Cardiac muscle cell (in vitro differentiated cells and primary cell): ENCODE results near the gene PDF. TPM values are rescaled to one million over a fixed set of nuclear protein-coding genes. Genes with fewer than 3 reads are reported as not detected.

Experiments
- DNase-seq, 2 donors: peaks; one replicate each; pipeline versions ENCODE4 v3.0.0 to v3.0.0-alpha.2; 2010 to 2017; ENCODE audit warnings: low read depth in 1 of 2, low spot score in 1 of 2
- H3K27ac ChIP-seq: fragments of 200-600 bp; sonication (generic); 2 replicates; pipeline ENCODE4 v1.5.1; 2016
- H3K27me3 ChIP-seq: fragments of 200-600 bp; sonication (generic); 2 replicates; pipeline ENCODE4 v1.6.0; 2016; ENCODE audit warnings: control low read depth
- H3K36me3 ChIP-seq: fragments of 200-600 bp; sonication (generic); 2 replicates; pipeline ENCODE4 v1.5.1; 2016; ENCODE audit warnings: control low read depth
- H3K4me1 ChIP-seq: fragments of 200-600 bp; sonication (generic); 2 replicates; pipeline ENCODE4 v1.8.1; 2017; ENCODE audit warnings: low read depth, mild to moderate bottlenecking, mixed run types
- H3K4me3 ChIP-seq: fragments of 200-600 bp; sonication (generic); 2 replicates; pipeline ENCODE4 v1.5.1; 2016; ENCODE audit warnings: mild to moderate bottlenecking
- H3K9me3 ChIP-seq: fragments of 200-600 bp; sonication (generic); 2 replicates; pipeline ENCODE4 v1.5.1; 2017; ENCODE audit warnings: low read depth, mild to moderate bottlenecking, control low read depth
- polyA plus RNA-seq: library from polyadenylated mRNA; unstranded; fragments of >200 nt; fragmentation: Nextera tagmentation; extraction: Ambion mirVana; gene quantifications from 2 replicates; pipeline ENCODE4 v1.2.1, GENCODE V29; 2016
- total RNA-seq: library from RNA; depleted of rRNA; stranded (reverse); fragments of >200 nt; gene quantifications from 2 replicates; pipeline ENCODE4 v1.2.3, GENCODE V29; 2016
- TF ChIP-seq, protein P1 (sequence below): IDR thresholded peaks from 2 replicates; pipeline ENCODE4 v1.5.1; 2012; ENCODE audit warnings: low read depth, mild to moderate bottlenecking, low read length

The PDF gene
- total and polyA plus RNA-seq, 2 experiments from 2014 or later = 12.0 to 16.1 TPM

GRCh38 chr16:69338557-69339288 is 8.3 kb upstream of the PDF start:
- TF ChIP-seq, protein P1, sequence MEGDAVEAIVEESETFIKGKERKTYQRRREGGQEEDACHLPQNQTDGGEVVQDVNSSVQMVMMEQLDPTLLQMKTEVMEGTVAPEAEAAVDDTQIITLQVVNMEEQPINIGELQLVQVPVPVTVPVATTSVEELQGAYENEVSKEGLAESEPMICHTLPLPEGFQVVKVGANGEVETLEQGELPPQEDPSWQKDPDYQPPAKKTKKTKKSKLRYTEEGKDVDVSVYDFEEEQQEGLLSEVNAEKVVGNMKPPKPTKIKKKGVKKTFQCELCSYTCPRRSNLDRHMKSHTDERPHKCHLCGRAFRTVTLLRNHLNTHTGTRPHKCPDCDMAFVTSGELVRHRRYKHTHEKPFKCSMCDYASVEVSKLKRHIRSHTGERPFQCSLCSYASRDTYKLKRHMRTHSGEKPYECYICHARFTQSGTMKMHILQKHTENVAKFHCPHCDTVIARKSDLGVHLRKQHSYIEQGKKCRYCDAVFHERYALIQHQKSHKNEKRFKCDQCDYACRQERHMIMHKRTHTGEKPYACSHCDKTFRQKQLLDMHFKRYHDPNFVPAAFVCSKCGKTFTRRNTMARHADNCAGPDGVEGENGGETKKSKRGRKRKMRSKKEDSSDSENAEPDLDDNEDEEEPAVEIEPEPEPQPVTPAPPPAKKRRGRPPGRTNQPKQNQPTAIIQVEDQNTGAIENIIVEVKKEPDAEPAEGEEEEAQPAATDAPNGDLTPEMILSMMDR = no peak
- Histone ChIP-seq H3K36me3 (peaks cover 38% of the 10 kb centered on the region), H3K27ac (peak overlapping the region; percentile 85), H3K4me3 (peak overlapping the region; percentile 75), H3K27me3 (no peaks in the 10 kb centered on the region), H3K9me3 (no peaks in the 10 kb centered on the region), H3K4me1 (peaks cover 13% of the 10 kb centered on the region)
- no peak for DNase-seq

DNA sequence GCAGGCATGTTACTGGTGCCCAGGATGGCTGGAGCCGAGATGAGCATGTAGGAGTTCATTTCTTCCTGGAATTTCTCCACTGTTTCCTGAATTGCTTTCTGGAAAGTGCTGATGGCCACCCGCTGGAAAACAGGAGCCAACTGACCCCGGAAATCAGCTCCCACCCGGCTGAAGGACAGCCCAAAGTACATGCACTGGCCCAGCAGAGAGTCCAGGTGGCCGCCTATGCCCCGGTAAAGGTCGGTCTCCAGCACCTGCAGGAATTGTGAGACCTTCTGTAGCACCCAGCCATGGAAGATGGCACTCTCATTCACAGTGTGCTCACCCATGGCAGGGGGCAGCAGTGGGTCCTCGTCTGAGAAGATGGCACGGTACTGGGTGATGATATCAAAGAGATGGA is 4.3 kb upstream of the PDF start:
- peaks cover 36% of the 10 kb centered on the region for H3K36me3 ChIP-seq
- DNase-seq = no peak
- TF ChIP-seq, protein P1 = no peak
- H3K27me3 ChIP-seq = no peaks in the 10 kb centered on the region
- no peak overlapping the region for H3K4me3 ChIP-seq
- H3K4me1 ChIP-seq = peaks cover 6% of the 10 kb centered on the region
- no peaks in the 10 kb centered on the region for H3K9me3 ChIP-seq
- H3K27ac ChIP-seq = no peak overlapping the region

DNA sequence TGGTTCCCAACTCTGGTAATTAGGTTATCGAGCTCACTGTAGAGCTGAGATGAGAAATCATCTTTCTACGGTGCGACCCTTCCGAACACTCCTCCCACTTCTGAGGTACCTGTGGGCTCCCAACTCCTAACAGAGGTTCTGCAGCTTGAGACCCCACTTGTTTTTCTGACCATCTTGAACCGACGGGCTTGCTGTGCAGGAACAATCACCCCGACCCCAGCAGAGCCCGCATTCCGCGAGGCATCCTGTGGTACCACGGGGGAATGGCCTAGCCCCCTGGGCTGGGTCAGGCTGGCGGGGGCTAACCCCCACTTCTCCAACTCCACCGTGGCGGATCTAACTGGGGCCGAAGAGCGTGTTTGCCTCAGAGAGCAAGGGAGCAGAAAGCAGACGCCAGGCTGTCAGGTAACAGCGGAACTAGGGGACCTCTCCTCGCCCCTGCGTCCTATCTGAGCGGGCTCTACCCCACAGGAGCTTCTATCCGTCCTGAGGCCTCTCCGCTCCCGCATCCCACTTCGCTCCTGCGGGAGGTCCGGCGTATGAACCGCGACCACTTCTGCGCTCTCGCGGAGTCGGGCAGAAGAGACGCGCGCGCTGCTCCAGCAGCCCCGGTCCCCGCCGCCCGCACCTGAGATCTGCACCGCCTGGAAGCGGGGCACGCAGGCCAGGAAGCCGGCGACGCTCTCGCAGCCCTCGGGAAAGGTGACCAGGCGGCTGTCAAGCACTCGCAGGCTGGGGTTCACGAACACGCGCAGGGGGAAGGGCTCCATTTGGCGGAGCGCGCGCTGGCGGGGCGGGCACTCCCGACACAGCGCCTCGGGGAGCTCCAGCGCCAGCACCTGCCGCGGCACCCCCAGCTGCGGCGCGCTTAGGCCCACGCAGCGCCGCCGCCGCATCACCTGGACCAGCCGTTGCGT is 761 bp downstream of the PDF start:
- H3K9me3 ChIP-seq = no peaks in the 10 kb centered on the region
- no peaks in the 10 kb centered on the region for H3K4me1 ChIP-seq
- peak overlapping the region; percentile 93 for H3K27ac ChIP-seq
- no peak for DNase-seq
- H3K27me3 ChIP-seq = no peaks in the 10 kb centered on the region
- H3K36me3 ChIP-seq = peaks cover 37% of the 10 kb centered on the region
- H3K4me3 ChIP-seq = peak overlapping the region; percentile 91
- TF ChIP-seq, protein P1 = no peak

DNA sequence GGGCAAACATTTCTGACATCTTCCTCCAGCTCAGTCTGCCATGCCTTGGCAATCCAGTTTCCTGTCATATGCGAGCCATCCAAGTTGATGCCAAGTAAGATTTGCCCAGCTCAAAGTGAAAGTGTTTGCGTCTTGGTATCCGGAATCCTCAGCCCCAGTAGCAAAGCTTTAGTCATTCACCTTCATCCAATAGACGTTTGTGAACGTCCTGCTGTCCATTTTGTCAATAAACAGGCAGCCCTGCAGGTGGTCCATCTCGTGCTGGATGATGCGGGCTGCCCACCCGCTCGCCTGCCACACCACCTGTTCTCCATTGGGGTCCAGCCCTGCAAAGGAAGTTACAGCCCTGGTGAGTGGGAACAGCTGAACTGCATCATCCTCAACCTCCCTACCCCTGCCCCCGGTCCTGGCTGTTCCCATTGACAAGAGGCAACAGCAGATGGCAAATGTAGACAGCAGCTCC is 1.5 kb downstream of the PDF start:
- Histone ChIP-seq H3K27me3 (no peaks in the 10 kb centered on the region), H3K9me3 (no peaks in the 10 kb centered on the region), H3K4me3 (no peak overlapping the region), H3K36me3 (peaks cover 30% of the 10 kb centered on the region), H3K27ac (no peak overlapping the region), H3K4me1 (no peaks in the 10 kb centered on the region)
- DNase-seq = no peak
- TF ChIP-seq, protein P1 = no peak

DNA sequence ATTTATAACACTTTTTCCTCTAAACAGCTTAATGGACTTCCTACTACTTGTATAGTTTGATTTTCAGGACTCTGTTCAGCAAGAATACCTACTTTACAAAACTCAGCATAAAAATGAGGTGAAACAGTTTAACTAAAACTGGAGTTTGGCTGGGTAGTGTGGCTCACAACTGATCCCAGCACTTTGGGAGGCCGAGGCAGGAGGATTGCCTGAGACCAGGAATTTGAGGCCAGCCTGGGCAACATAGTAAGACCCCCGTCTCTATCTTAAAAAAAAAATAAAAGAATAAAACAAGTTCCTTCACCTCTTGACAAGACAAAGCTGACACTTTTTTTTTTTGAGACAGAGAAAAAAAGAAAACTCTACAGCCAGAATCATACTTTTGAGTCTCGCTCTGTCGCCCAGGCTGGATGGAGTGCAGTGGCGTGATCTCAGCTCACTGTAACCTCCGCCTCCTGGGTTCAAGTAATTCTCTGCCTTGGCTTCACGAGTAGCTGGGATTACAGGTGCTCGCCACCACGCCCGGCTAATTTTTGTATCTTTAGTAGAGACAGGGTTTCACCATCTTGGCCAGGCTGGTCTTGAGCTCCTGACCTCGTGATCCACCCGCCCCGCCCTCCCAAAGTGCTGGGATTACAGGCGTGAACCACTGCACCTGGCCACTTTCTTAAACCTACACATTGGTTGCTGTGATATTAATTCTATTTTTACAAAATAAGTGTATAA is 2.6 kb downstream of the PDF start:
- Histone ChIP-seq H3K9me3 (no peaks in the 10 kb centered on the region), H3K27ac (no peak overlapping the region), H3K36me3 (peaks cover 29% of the 10 kb centered on the region), H3K4me1 (no peaks in the 10 kb centered on the region), H3K27me3 (no peaks in the 10 kb centered on the region), H3K4me3 (no peak overlapping the region)
- TF ChIP-seq, protein P1 = no peak
- DNase-seq = no peak
